H9 (cell line): ENCODE measurements around the gene KAZN. TPM values are rescaled to one million over a fixed set of nuclear protein-coding genes. Genes with fewer than 3 reads are reported as not detected.

ENCODE experiments used
- DNase-seq: peaks from one replicate; pipeline ENCODE4 v3.0.0-alpha.2; 2017
- H2AFZ ChIP-seq: one replicate; pipeline ENCODE4 v1.6.1; 2013; ENCODE audit warnings: mild to moderate bottlenecking, low read length, control low read depth, moderate library complexity
- H2AK5ac ChIP-seq: 2 replicates; pipeline ENCODE4 v1.6.1; 2013; ENCODE audit warnings: low read length, control low read depth, mixed read lengths; ENCODE audit not compliant: insufficient read length
- H2BK120ac ChIP-seq: one replicate; pipeline ENCODE4 v1.6.1; 2013; ENCODE audit warnings: low read depth, mild to moderate bottlenecking, low read length, control low read depth, inconsistent platforms; ENCODE audit not compliant: poor library complexity, severe bottlenecking
- H2BK12ac ChIP-seq: 2 replicates; pipeline ENCODE4 v1.6.1; 2013; ENCODE audit warnings: low read length, control low read depth, mixed read lengths, low read depth; ENCODE audit not compliant: insufficient read length
- H2BK15ac ChIP-seq: 2 replicates; pipeline ENCODE4 v1.6.1; 2013; ENCODE audit warnings: low read depth, low read length, control low read depth
- H2BK20ac ChIP-seq: one replicate; pipeline ENCODE4 v1.6.1; 2013; ENCODE audit warnings: low read depth, mild to moderate bottlenecking, low read length, control low read depth, inconsistent platforms; ENCODE audit not compliant: poor library complexity, severe bottlenecking
- H2BK5ac ChIP-seq: 2 replicates; pipeline ENCODE4 v1.6.1; 2013; ENCODE audit warnings: low read length, control low read depth, mixed read lengths; ENCODE audit not compliant: insufficient read length
- H3K14ac ChIP-seq: 2 replicates; pipeline ENCODE4 v1.6.1; 2013; ENCODE audit warnings: low read length, control low read depth; ENCODE audit not compliant: insufficient read depth
- H3K18ac ChIP-seq: 2 replicates; pipeline ENCODE4 v1.6.1; 2013; ENCODE audit warnings: low read depth, mild to moderate bottlenecking, mixed read lengths, low read length, control low read depth; ENCODE audit not compliant: insufficient read length
- H3K23ac ChIP-seq: 2 replicates; pipeline ENCODE4 v1.6.1; 2013; ENCODE audit warnings: low read length, control low read depth, mixed read lengths, low read depth; ENCODE audit not compliant: insufficient read length
- H3K23me2 ChIP-seq: 2 replicates; pipeline ENCODE4 v1.6.1; 2013; ENCODE audit warnings: low read depth, mild to moderate bottlenecking, mixed read lengths, low read length, control low read depth; ENCODE audit not compliant: insufficient read length, poor library complexity, severe bottlenecking
- H3K27ac ChIP-seq: 2 replicates; pipeline ENCODE4 v1.5.1; 2013; ENCODE audit warnings: low read length, control low read depth, mixed read lengths, low read depth; ENCODE audit not compliant: insufficient read length
- H3K27me3 ChIP-seq: 2 replicates; pipeline ENCODE4 v1.6.1; 2013; ENCODE audit warnings: low read length, control low read depth, inconsistent platforms; ENCODE audit not compliant: insufficient read depth
- H3K4ac ChIP-seq: 2 replicates; pipeline ENCODE4 v1.6.1; 2013; ENCODE audit warnings: low read depth, mild to moderate bottlenecking, control low read depth, inconsistent platforms, low read length, moderate library complexity
- H3K4me1 ChIP-seq: 2 replicates; pipeline ENCODE4 v1.6.1; 2013; ENCODE audit warnings: low read length, control low read depth, inconsistent platforms; ENCODE audit not compliant: insufficient read depth
- H3K4me2 ChIP-seq: 2 replicates; pipeline ENCODE4 v1.6.1; 2013; ENCODE audit warnings: low read length, control low read depth, mixed read lengths; ENCODE audit not compliant: insufficient read length, insufficient read depth
- H3K56ac ChIP-seq: 2 replicates; pipeline ENCODE4 v1.6.1; 2013; ENCODE audit warnings: low read depth, mild to moderate bottlenecking, mixed read lengths, low read length, control low read depth; ENCODE audit not compliant: insufficient read length
- H3K79me1 ChIP-seq: 2 replicates; pipeline ENCODE4 v1.6.1; 2013; ENCODE audit warnings: low read depth, mild to moderate bottlenecking, moderate library complexity, low read length, control low read depth, inconsistent platforms; ENCODE audit not compliant: insufficient read depth, poor library complexity, severe bottlenecking
- H3K79me2 ChIP-seq: 2 replicates; pipeline ENCODE4 v1.6.1; 2013; ENCODE audit warnings: low read length, control low read depth, inconsistent platforms; ENCODE audit not compliant: insufficient read depth
- H3K9ac ChIP-seq: 2 replicates; pipeline ENCODE4 v1.6.1; 2013; ENCODE audit warnings: low read length, control low read depth, mixed read lengths; ENCODE audit not compliant: insufficient read length; ENCODE audit errors: extremely low read depth
- H3K9me3 ChIP-seq: one replicate; pipeline ENCODE4 v1.6.1; 2013; ENCODE audit warnings: low read depth, low read length, inconsistent platforms; ENCODE audit not compliant: control insufficient read depth
- H3T11ph ChIP-seq: one replicate; pipeline ENCODE4 v1.6.1; 2013; ENCODE audit warnings: mild to moderate bottlenecking, low read length, control low read depth, inconsistent platforms
- H4K20me1 ChIP-seq: one replicate; pipeline ENCODE4 v1.6.1; 2013; ENCODE audit not compliant: control insufficient read depth, insufficient read length, insufficient read depth
- H4K5ac ChIP-seq: 2 replicates; pipeline ENCODE4 v1.6.1; 2013; ENCODE audit warnings: low read depth, mild to moderate bottlenecking, mixed read lengths, low read length, control low read depth; ENCODE audit not compliant: insufficient read length
- H4K8ac ChIP-seq: replicated peaks from 2 replicates; pipeline ENCODE4 v1.6.1; 2013; ENCODE audit warnings: low read length, control low read depth, mixed read lengths, low read depth; ENCODE audit not compliant: insufficient read length
- H4K91ac ChIP-seq: 2 replicates; pipeline ENCODE4 v1.6.1; 2013; ENCODE audit warnings: low read depth, mild to moderate bottlenecking, moderate library complexity, mixed read lengths, low read length, control low read depth; ENCODE audit not compliant: insufficient read length
- H3K27ac Mint-ChIP-seq, 3 experiments: 2 replicates in 2 of 3; 3 replicates in 1 of 3; pipeline ENCODE4 v1.8.0; 2020 to 2021; ENCODE audit warnings: mixed read lengths in 3 of 3, mild to moderate bottlenecking in 1 of 3, moderate library complexity in 1 of 3
- H3K27me3 Mint-ChIP-seq: 2 replicates; pipeline ENCODE4 v1.8.0; 2021; ENCODE audit warnings: low read depth, mild to moderate bottlenecking, moderate library complexity, mixed read lengths
- H3K36me3 Mint-ChIP-seq, 3 experiments: 2 replicates in 2 of 3; 3 replicates in 1 of 3; pipeline ENCODE4 v1.8.0; 2020 to 2021; ENCODE audit warnings: low read depth in 3 of 3, mixed read lengths in 3 of 3; ENCODE audit not compliant: insufficient read depth in 1 of 3
- H3K4me1 Mint-ChIP-seq, 2 experiments: 2 replicates each; pipeline ENCODE4 v1.8.0; 2020; ENCODE audit warnings: mixed read lengths in 2 of 2
- H3K4me3 Mint-ChIP-seq, 2 experiments: 2 replicates in 1 of 2; 3 replicates in 1 of 2; pipeline ENCODE4 v1.8.0; 2020 to 2021; ENCODE audit warnings: mild to moderate bottlenecking in 2 of 2, mixed read lengths in 2 of 2, moderate library complexity in 1 of 2
- H3K9me3 Mint-ChIP-seq, 2 experiments: 2 replicates in 1 of 2; 3 replicates in 1 of 2; pipeline ENCODE4 v1.8.0; 2020; ENCODE audit warnings: mild to moderate bottlenecking in 2 of 2, mixed read lengths in 2 of 2, moderate library complexity in 1 of 2
- CTCF ChIP-seq: fragments of 200-600 bp; sonication (generic); conservative IDR thresholded peaks from 3 replicates; pipeline ENCODE4 v1.8.0; 2021; ENCODE audit warnings: antibody characterized with exemption, mild to moderate bottlenecking
- WGBS: extraction: QIAGEN DNeasy Blood & Tissue Kit; methylation state at CpG from one replicate; pipeline ENCODE4 v1.1.7; 2013; ENCODE audit warnings: missing lambda C conversion rate, low lambda C conversion rate, mixed read lengths; ENCODE audit not compliant: insufficient read length; ENCODE audit errors: extremely low coverage; 5-methylcytosine and 5-hydroxymethylcytosine counted together
- total RNA-seq: library from RNA; stranded (reverse); gene quantifications from 2 replicates; pipeline ENCODE4 v1.2.1, GENCODE V29; 2021

The KAZN gene
- total RNA-seq, 1 experiment from 2014 or later, result 7.6 TPM

- WGBS, result no CpG with 5 or more reads among the region's 11 CpGs
- Histone ChIP-seq H3K79me2 (0 out of 2 replicates have a peak, but pooled peaks cover 1% of the 10 kb centered on the region), H4K91ac (no peak overlapping the region), H3K27ac (no peak overlapping the region), H3K56ac (no peak overlapping the region), H2BK15ac (no peak overlapping the region), H4K5ac (no peak overlapping the region), H2AK5ac (no peak overlapping the region), H3K14ac (no peak overlapping the region), H3K9ac (no peak overlapping the region), H3K23me2 (no peaks in the 10 kb centered on the region), H3T11ph (no peak overlapping the region), H3K4ac (no peak overlapping the region), H4K20me1 (no peaks in the 10 kb centered on the region), H2BK5ac (no peak overlapping the region), H3K27me3 (no peaks in the 10 kb centered on the region), H2BK12ac (no peak overlapping the region), H3K4me2 (no peak overlapping the region), H3K18ac (no peak overlapping the region), H3K9me3 (no peaks in the 10 kb centered on the region), H2AFZ (no peak overlapping the region), H3K23ac (no peak overlapping the region), H2BK20ac (no peak overlapping the region), H3K79me1 (no peaks in the 10 kb centered on the region), H4K8ac (no peak overlapping the region), H2BK120ac (no peak overlapping the region), H3K4me1 (0 out of 2 replicates have a peak, but pooled peaks cover 3% of the 10 kb centered on the region)
- no peaks in the 10 kb centered on the region for H3K36me3 Mint-ChIP-seq
- H3K27ac Mint-ChIP-seq, result no peak overlapping the region
- peaks cover 14 to 17% of the 10 kb centered on the region in 2 experiments; a peak in 3 of 4 replicates for H3K4me1 Mint-ChIP-seq
- H3K27me3 Mint-ChIP-seq, result no peaks in the 10 kb centered on the region; the same call in none of the 2 replicates
- no peak for DNase-seq
- H3K9me3 Mint-ChIP-seq, result no peaks in the 10 kb centered on the region; a peak in 2 of 5 replicates
- H3K4me3 Mint-ChIP-seq, result no peak overlapping the region
- TF ChIP-seq CTCF, result no peak
Observed at GRCh38 chr1:14698314-14698713, 99.8 kb downstream of the KAZN start.
